Hematopoietic multipotent progenitor cell treated with erythropoietin and hydrocortisone succinate and interleukin-3 and kit ligand, for 6 days (in vitro differentiated cells): ENCODE results near the gene FOXQ1.
"Not testable (repeated sequence)": the region's sequence is repeated elsewhere in the genome, so short reads cannot be mapped to it uniquely, and the experiment has no call there.

ENCODE experiments used
- DNase-seq: peaks from one replicate; pipeline ENCODE4 v3.0.0-alpha.2; 2015

FOXQ1 gene

DNA sequence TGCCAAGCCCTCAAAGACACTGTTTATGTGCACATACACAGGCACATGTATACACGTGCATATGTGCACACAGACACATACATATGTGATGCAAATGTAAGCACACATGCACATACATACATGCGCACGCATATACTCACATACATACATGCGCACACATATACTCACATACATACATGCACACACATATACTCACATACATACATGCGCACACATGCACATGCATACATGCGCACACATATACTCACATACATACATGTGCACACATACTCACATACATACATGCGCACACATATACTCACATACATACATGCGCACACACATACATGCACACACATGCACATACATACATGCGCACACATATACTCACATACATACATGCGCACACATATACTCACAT is 20.5 kb upstream of the FOXQ1 start:
- DNase-seq = no peak

DNA sequence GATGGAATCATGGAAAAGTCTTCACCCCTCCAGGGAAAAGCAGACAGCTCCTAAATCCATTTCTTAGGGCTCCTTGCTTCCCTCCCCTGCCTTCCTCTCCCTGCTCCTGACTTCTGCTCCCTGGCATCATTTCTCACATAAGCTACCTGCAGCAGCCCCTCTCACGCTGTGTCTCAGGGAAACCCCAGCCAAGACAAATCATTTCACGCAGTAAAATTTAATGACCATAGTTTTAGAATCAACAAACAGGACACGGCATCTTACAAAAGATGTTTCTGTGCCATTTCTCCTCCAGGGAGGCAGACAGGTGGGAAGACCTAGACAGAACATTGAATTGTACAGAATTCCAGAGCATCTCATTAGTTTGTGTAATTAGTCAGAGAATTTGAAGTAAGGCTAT is 16.5 kb upstream of the FOXQ1 start:
- no peak for DNase-seq

DNA sequence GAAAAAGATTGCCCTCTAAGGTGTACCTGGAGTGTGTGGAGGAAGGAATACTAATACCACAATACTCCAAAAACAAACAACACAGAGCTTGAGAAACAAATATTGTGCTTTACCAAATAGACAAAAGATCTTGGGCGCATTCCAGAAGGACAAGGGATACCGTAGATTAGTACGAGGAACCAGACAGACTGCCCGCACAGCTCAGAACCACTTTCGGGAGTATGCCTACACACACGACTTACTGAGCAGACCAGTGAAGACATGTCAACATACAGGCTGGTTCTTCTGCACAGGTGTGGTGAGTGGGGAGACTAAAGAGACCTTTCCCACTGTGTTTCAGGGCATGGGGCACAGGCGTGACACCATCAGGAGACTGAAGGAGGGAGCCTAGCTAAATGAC is 15.8 kb upstream of the FOXQ1 start:
- no peak for DNase-seq

DNA sequence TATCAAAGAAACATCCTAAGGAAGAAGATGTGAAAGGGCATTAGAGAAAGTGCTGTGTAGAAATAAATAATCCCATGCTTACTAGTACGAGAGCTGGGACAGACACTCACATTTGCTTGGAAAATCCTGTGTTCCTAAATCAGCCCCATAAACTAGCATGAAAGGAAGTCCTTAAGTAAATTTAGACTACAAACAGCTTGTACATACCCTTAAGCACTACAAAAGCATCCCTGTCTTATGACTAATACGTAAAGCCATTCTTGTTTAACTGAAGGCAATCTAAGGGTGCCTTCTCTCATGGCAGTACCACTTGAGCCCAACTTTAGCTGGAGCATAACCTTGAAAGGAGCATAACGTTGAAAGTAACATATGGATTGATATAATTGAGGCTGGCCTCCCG is 15.4 kb upstream of the FOXQ1 start:
- no peak for DNase-seq

DNA sequence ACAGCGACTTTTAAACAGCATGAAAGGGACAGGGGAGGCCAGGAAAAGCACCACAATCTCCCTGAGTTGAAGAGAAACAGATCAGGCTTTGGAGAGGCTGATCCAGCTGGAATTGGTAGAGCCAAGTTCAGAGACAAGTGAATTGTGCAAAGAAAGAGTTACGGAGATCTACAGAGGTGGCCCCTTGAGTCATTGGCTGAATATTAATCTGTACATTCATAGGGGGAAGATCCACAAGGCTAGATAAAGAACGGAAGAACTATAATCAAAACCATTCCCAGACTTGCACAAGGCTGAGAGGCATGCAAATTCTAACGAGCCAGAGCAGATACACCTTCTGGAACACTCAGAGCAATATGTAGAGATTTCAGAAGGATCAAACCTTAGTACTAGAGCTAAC is 14.2 kb upstream of the FOXQ1 start:
- DNase-seq = no peak

DNA sequence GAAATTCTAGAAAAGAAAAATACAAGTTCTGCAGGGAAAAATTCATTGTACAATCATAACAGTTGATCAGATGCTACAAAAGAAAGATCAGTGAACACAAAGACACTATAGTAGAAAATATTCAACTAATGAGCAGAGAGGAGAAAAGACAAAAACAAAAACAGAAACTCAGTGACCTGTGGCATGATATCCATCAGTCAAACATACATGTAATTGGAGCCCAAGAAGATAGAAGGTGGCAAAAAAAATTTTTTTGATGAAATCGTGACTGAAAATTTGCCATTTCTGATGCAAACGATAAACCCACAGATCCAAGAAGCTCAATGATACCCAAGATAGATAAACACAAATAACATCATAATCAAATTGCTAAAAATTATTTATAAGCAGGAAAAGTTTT is 13.1 kb upstream of the FOXQ1 start:
- DNase-seq = no peak

DNA sequence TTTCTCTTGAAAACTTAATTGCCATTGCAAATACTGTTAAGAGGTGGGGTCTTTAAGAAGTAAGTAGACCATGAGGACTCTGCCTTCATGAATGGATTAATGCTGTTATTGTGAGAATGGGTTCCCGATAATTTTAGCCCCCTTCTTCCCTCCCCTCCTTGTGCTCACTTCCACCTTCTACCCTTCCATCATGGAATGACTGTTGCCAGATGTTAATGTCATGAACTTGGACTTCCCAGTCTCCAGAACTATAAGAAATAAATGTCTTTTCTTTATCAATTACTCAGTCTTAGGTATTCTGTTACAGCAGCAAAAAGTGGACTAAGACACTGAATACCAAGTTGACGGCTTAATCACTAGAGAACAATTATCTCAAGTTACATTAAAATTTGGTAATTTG is 5.8 kb upstream of the FOXQ1 start:
- no peak for DNase-seq

DNA sequence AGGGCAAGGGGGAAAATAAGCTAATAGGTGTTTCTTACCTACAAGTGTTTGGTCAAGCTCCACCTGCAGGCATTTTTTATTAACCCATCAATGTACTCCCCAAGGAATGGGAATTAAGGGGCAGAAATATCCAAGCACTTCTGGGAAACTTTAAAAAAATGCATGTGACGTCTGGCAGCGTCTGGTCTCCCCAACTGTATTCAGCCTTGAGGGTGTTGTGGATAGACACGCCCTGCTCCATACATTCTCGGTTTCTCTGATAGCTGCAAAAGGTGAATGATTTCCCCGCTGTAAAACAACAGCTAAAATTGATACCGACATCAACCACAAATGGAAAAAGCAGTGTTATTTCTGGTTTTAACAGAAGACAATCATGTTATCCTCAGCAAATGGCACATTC is 2.5 kb upstream of the FOXQ1 start:
- no peak for DNase-seq

DNA sequence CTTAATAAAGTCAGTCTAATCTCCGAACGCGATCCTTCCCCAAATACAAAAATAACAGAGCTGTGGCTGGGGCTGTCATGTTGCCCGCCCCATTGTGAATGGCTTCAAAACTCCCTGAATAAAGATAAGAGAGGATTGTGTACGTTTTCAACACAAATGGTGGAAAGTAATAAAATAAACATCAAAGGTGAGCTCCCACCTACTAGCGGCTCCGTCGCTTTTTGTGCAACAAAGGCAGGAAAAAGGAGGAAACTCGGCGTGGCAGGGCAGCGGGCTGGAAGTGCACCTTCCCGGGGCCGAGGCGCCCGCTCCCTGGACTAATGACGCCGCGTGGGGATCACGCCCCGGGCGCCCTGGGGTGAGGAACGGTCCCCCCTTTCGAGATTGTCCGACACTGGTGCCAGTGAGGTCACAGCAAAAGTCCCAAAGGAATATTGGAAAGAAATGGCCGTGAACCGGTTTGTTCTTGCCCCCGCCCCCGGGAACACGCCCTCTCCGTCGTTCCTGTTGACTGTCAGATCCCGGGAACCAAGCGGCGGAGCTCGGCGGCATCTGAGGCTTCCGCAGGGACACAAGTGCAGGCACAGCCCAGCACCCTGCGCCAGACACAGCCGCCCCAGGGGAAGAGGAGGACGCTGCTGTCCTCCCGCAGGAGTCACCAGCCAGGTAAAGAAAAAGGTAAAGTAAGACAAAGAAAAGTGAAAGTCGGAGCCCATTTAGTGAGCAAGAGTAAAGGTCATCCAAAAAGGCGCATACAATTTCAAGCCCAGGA is 1.1 kb upstream of the FOXQ1 start:
- DNase-seq = no peak

DNA sequence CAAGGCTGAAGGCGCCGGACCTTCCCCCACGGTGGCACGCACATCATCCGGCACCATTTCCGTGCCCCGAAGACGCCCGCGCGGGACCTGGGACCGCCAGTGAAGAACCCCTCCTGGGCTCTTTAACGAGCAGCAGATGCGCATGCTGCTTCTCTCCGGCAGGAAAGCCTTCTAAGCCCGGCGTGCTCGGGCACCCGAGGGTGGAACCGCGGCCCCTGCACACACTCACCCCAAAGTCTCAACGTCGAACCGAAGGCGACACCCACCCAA is 240 bp downstream of the FOXQ1 start:
- DNase-seq = no peak

DNA sequence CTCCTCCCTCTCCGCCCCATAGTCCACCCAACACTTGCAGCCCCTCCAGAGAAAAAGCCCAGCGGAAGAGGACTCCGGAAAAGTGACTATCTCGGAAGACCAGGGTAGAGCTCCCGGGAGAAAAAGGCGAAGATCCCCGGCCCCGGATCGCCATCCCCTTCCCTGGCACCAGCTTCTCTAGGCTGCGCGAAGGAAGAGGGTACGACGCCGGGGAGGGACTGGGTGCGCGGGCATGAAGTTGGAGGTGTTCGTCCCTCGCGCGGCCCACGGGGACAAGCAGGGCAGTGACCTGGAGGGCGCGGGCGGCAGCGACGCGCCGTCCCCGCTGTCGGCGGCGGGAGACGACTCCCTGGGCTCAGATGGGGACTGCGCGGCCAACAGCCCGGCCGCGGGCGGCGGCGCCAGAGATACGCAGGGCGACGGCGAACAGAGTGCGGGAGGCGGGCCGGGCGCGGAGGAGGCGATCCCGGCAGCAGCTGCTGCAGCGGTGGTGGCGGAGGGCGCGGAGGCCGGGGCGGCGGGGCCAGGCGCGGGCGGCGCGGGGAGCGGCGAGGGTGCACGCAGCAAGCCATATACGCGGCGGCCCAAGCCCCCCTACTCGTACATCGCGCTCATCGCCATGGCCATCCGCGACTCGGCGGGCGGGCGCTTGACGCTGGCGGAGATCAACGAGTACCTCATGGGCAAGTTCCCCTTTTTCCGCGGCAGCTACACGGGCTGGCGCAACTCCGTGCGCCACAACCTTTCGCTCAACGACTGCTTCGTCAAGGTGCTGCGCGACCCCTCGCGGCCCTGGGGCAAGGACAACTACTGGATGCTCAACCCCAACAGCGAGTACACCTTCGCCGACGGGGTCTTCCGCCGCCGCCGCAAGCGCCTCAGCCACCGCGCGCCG is 822 bp downstream of the FOXQ1 start:
- DNase-seq = peak; percentile 67

DNA sequence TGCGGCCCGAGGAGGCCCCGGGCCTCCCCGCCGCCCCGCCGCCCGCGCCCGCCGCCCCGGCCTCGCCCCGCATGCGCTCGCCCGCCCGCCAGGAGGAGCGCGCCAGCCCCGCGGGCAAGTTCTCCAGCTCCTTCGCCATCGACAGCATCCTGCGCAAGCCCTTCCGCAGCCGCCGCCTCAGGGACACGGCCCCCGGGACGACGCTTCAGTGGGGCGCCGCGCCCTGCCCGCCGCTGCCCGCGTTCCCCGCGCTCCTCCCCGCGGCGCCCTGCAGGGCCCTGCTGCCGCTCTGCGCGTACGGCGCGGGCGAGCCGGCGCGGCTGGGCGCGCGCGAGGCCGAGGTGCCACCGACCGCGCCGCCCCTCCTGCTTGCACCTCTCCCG is 1.5 kb downstream of the FOXQ1 start:
- DNase-seq = no peak

DNA sequence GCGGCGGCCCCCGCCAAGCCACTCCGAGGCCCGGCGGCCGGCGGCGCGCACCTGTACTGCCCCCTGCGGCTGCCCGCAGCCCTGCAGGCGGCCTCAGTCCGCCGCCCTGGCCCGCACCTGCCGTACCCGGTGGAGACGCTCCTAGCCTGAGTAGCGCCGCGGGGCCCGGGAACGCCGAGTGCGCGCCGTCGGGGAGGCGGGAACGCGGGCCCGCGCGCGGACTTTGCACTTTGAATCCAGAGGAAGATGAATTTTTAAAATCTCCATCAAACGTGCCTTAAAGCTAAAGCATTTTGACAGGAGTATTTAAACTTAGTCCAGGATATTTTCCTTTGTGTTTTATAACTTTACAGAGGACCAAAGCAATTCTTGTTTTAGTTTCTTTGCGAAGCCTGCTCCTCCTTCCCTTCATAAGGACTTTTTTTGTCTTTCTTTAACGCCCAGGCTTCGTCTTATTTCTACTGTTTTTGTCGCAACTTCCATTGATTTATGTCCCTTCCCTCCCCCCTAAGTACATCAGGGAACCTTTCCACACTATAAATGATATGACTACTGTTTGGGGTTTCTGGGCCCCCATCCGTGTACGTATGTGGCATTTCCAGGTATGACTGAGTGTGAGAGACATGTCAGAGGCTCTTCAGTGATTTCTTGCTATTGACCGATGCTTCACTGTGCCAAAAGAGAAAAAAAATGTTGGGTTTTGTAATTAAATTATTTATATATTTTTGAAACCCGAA is 2.0 kb downstream of the FOXQ1 start:
- DNase-seq = peak; percentile 24

DNA sequence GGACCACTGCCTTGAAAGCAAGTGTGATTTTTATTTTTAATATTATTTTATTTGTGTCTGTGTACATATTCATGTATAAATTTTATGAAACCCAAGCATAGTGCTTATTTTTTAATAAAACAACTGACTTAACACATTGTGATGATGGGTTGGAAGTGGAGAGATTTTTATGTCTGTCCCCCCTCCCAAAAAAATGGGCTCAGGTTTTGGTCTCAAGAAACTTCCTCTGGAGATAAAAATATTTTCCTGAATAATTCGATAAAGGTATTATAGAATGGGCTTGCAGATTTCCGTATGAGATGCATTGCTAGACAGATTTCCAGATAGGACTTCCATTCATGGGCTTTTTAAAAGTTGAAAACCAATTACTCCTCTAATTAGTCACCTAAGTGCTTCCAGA is 2.7 kb downstream of the FOXQ1 start:
- no peak for DNase-seq

DNA sequence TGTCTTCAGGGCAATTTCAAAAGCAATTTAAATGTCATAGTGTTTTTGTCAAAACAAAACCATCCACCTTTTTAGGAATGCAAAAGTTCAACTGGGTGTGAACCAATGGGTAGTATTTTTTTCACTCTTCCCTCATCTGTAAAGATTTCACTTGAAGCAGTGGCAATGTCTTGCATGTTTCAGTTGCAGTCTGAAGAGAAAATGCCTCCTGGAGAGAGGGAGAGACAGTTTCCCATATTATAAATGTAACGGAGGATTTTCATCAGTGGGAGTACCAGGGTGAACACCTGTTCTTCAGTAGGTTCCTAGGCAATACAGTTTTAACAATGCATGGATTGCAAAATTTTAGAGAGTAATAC is 3.3 kb downstream of the FOXQ1 start:
- no peak for DNase-seq

DNA sequence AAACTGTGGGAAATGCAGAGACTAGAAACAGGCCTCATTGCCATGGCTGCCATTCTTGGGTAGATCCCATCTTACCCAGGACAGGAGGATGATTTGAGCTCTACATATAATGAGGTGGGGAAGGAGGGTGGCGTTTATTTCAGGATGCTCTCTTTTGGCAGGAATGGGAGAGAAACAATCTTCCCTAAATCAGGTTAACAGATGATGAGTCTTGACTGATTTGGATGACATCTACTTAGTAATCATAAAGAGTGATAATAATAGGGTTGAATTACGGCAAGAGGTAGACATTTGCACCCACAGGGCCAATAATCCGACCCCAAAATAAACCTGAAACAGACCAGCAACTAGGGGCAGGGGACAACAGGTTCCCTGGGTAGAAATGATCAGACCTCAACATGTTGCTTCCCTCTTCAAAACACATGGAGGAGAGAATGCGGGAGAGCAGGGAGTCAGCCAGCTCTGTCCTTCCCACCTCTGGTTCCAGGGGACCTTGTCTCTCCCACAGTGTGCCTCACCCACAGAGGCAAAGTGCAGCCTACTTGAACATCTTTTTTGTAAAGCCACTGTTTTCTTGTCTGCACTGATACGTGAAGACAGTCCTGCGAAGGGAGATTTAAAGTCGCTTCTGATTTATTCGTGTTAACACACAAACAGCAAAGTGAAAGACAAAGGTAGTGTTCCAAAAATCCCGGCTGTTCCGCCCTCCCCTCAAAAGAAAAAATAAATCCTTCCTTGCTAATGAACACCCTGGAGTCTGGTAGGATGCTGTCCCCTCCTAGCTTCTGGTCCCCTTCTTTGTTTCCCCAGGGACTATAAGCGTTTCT is 3.9 kb downstream of the FOXQ1 start:
- DNase-seq = no peak

DNA sequence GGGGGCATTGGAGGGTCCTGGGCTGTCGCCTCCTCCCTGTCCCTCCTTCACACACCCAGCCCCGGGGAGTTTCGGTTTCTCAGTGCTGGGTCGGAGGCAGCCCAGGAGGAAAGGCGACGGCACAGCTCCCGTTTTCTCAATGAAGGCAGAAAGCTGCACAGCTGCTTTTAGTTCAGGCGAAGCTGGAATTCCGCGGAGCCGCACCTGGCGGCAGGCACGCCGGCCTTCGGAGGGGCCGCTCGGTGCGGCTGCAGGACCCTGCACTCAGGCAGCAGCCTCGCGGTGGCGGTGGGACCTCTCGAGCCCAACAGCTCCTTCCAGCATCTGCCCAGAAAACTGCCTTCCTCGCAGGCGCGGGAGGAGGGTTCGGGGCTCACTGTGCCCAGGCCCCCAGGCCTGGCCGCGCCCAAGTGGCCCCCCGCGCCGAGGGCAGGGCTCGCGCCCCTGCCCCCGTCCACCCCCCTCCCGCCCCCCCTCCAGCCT is 4.6 kb downstream of the FOXQ1 start:
- DNase-seq = no peak

DNA sequence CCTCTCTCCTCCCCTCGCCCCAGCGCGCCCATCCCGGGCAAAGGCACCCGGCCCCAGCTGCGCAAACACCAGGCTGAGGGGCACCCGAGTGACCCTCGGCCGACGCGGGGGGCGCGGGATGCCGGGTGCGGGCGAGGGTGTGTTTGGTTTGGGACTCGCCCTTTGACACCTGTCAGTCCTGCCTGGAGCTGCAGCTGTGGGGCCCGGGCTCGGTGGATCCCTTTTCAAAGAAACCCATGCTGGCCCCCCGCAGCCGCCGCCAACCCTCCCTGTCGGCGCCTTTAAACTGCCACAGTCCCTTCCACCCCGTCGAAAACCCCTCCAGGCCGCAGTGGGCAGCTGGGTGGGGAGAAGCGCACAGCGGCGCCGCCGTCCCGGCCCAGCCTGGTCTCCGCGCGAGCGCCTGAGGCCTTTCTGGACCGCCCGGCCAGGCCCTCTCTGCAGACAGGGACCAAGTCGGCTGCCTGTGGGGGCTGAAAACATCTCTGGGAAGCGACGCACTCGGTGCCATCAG is 5.5 kb downstream of the FOXQ1 start:
- DNase-seq = no peak

DNA sequence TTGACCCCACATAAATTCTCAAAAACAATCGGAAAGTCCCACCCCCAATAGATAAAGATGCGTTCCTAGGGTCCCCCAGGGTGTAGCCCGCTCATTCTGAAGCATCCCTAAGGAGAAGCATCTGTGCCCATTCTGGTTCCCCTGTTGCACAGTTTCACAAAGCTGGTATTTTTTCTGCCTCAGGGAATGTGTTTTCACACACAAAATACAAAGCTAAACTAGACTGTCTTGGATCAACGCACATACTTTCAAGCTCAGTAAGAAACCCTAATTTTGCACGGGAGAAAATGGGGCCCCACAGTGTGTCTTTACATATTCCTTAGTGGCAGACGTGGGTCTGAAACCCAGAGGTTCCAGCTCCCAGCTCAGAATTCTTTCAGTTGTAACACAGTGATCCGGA is 6.1 kb downstream of the FOXQ1 start:
- no peak for DNase-seq

DNA sequence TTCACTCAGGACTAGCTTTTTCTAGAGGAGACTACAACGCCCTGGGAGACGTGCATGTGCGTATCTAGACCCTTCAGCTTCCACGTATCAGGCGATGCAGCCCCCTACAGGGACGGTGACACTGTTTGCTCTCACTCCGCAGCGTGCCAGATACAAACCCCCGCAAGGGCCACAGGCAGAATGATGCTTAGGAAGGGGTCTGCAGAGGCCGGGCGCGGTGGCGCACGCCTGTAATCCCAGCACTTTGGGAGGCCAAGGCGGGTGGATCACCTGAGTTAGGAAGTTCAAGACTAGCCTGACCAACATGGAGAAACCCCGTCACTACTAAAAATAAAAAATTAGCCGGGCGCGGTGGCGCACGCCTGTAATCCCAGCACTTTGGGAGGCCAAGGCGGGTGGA is 6.7 kb downstream of the FOXQ1 start:
- not testable (repeated sequence) for DNase-seq

DNA sequence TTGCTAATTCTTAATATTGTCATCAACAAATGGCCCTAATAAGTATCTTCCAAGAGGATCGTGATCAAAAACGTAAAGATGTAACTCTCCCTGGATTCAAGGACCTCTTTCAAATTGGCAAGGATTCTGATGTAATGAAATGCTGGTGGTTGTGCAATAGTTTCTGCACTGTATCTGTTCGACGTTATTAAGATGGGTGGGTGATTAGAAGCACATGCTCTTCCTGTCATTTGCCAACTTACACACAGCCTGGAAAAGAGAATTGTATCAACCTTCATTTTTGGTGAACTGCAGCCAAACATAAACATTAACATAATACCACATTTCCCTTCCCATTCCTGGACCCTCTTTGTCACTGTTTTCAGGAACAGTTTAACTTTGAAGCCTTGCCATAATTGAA is 9.8 kb downstream of the FOXQ1 start:
- DNase-seq = peak; percentile 17

DNA sequence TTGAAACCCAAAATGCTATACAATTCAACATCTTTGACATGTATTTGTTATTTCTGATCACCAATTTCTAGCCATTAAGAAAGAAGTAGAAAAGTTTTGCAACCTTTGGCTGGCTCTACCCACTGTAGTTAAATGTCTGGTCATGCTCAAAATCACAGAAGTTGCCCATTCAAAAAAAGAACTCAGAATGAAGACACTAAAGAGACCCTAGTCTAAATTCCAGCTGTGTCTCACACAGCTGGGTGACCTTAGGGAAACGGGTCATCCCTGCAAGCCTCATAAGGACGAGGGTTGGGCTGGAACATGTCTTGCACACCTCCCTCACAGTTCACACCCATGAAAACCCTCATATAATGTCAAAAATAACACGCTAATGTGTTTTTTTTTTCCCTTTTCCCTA is 10.3 kb downstream of the FOXQ1 start:
- DNase-seq = no peak

DNA sequence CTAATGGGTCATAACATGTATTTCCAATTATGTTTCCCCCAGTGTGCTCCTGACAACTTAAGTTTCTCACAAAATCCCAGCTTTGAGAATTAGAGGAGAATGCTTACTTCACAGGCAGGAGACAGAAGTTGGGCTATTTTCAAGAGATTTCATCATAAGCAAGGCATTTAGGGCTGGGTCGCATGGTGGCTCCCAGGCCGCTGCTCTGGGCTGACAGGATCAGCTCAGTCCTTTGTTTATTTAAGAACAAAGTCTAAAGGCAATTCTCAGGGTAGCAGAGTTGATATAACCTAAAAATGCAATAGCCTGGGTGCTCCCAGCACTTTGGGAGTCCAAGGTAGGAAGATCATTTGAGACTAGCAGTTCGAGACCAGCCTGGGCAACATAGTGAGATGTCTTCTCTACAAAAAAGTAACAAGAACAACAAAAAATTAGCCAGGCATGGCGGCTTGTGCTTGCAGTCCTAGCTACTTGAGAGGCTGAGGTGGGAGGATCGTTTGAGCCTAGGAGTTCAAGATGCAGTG is 10.9 kb downstream of the FOXQ1 start:
- DNase-seq = no peak
